NCI-H146 treated with DMSO at 0.1 percent for 48 hours (cell line): Measurements from ENCODE around the gene ADGRA1.
"Not testable (repeated sequence)": the region's sequence is repeated elsewhere in the genome, so short reads cannot be mapped to it uniquely, and the experiment has no call there.

ENCODE experiments used
- DNase-seq: peaks from one replicate; lab custom pipeline; 2025; ENCODE audit not compliant: unreplicated experiment; lab: John Stamatoyannopoulos, UW

The ADGRA1 gene

DNA sequence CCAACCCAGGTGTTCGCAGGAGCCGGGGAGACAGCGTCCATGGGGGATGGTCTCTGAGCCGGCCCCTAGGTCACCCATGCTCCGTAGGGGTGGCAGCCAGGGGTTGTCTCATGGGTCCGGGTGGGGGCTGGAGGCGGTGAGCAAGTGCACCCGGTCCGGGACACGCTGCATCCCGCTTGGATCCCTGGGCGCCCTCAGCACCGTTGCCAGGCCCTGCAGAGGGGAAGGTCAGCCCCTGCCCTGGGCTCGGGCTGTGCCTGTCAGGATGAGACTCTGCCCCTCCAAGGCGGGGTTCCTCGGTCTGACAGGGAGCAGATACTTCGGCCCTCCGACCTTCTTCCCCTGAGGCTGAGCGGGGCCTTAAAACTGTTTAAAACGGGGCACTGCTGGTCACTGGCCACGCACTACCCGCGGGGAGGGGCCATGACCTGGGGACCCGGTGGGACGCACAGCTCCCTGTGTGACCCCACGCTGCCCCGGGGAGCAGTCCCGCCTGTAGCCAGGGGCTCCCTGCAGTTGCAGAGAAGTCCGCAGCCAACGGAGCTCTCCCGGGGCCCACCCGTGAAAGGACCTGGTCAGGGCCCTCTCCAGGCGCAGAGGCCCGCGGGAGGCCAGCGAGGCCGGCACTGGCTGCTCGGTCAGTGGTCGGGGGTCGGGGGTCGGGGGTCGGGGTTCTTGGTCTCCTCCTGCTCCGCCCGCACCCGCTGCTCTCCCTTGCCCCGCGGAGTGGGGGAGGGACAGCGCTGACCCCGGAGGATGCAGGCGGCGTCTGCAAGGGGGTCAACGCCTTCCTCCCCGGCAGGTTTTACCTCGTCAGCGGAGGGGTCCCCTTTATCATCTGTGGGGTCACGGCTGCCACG is 38.9 kb downstream of the ADGRA1 start:
- no peak for DNase-seq

DNA sequence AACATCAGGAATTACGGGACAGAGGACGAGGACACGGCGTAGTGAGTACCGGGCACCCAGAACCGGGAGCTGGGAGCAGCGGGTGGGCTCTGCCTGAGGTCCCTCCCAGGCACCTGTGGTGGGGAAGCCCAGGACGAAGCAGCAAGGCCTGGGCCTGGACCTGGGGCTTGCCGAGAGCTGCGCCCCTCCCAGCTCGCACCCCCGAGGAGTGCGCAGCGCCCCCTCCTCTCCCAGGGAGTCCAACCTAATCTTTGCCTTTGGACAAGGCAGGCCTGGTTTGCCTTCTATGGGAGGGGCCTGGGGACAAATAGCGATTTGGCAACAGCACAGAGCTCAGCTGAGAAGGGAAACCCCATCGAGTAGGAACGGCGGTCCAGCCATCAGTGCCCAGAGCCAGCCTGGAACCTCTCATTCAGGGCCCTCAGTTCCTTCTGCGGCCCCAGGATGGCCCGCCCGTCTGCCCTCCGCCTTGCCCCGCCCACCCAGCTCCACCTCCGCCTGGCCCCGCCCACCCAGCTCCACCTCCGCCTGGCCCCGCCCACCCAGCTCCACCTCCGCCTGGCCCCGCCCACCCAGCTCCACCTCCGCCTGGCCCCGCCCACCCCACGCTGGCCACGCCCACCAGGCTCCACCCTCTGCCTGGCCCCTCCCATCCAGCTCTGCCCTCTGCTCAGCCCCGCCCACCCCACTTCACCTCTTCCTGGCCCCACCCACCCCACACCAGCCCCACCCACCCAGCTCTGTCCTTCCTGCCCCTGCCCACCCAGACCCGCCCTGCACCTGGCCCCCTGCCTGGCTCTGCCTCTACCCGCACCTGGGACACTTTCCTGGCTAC is 39.8 kb downstream of the ADGRA1 start:
- DNase-seq = no peak

DNA sequence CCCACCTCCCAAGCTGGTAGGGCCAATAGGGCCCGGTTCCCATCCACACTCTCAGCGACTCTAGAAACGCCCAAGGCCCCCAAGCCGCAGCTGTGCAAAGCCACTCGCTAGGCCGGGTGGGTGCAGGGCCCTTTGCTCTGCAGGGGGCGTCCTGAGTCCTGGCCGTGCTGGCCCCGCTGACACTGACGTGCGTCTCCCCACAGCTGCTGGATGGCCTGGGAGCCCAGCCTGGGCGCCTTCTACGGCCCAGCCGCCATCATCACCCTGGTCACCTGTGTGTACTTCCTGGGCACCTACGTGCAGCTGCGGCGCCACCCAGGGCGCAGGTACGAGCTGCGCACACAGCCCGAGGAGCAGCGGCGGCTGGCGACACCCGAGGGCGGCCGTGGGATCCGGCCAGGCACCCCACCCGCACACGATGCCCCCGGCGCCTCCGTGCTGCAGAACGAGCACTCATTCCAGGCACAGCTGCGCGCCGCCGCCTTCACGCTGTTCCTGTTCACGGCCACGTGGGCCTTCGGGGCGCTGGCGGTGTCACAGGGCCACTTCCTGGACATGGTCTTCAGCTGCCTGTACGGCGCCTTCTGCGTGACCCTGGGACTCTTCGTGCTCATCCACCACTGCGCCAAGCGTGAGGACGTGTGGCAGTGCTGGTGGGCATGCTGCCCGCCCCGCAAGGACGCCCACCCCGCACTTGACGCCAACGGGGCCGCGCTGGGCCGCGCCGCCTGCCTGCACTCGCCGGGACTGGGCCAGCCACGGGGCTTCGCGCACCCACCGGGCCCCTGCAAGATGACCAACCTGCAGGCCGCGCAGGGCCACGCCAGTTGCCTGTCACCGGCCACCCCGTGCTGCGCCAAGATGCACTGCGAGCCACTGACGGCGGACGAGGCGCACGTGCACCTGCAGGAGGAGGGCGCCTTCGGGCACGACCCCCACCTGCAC is 40.7 kb downstream of the ADGRA1 start:
- no peak for DNase-seq

DNA sequence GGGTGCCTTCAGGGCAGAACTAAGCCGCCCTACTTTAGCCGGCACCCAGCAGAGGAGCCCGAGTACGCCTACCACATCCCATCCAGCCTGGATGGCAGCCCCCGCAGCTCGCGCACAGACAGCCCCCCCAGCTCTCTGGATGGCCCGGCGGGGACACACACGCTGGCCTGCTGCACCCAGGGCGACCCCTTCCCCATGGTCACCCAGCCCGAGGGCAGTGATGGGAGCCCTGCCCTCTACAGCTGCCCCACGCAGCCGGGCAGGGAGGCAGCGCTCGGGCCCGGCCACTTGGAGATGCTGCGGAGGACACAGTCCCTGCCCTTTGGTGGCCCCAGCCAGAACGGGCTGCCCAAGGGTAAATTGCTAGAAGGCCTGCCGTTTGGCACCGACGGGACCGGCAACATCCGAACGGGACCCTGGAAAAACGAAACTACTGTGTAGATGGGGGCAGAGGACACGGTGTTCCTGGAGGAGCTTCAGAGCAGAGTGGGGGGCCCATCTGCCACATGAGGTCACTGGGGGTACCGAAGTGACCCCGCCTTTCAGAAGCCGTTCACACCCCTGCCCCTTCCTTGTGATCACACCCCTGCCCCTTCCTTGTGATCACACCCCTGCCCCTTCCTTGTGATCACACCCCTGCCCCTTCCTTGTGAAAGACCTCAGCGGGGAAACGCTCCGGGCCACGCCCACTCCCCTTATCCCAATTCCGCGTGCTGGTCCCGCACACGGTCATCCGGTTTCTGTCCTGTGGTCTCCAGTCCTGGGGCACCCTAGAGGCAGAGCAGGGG is 41.5 kb downstream of the ADGRA1 start:
- DNase-seq = no peak

DNA sequence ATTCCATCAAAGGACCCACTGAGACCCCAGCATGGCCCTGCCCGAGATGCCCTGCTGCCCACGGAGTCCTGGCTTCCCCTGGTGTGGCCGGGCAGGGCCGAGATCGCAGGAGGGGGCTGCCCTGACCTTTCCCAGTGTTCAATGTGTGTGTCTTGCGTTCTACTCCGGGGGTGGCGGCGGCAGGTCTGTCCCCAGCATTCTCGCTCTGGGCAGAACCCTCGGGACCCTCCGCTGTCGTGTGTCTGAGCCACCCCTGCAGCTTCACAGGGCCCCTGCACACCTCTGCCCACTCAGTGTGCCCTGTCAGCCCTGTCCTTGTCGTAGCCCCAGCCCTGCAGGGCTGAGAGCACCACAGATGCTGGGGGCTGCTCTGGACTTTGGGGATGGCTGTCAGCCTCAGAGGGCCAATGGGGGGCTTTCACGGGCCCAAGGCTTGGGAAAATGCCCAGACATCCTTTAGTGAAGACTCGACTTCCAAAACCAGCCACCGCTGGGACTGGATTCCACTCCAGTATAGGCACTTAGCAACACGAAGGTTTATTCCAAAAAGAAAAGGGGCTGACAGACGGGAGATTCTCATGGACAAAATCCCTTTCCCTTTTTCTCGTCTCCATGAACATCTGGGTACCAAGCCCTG is 42.3 kb downstream of the ADGRA1 start:
- no peak for DNase-seq

DNA sequence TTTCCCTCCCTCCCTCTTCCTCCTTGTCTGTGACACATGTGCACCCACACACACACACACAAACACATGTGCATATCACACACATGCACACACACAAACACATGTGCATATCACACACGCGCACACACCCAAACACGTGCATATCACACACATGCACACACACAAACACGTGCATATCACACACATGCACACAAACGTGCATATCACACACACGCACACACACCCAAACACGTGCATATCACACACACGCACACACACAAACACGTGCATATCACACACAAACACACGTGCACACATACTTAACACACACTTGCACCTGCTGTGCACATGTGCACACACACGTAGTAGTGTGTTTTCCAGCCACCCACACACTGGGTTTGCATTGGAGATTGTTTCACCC is 42.9 kb downstream of the ADGRA1 start:
- no peak for DNase-seq

DNA sequence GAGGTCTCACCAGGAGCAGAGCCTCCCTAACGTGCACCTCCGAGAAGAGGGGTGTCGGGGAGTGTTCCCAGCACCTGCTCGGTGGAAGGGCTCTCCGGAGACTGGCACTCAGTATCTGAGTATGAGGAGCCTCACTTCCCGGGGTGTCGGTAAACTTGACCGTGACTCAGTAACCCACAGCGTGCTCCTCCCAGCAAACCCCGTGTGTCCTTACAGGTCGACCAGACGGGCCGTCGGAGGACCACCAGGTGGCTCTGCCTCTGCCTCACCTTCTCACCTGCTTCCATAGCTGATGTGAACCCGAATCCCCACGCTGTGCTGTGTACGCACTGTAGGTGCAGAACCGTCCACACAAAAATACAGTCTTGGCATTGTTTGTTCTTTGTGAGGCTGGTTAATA is 43.3 kb downstream of the ADGRA1 start:
- no peak for DNase-seq

DNA sequence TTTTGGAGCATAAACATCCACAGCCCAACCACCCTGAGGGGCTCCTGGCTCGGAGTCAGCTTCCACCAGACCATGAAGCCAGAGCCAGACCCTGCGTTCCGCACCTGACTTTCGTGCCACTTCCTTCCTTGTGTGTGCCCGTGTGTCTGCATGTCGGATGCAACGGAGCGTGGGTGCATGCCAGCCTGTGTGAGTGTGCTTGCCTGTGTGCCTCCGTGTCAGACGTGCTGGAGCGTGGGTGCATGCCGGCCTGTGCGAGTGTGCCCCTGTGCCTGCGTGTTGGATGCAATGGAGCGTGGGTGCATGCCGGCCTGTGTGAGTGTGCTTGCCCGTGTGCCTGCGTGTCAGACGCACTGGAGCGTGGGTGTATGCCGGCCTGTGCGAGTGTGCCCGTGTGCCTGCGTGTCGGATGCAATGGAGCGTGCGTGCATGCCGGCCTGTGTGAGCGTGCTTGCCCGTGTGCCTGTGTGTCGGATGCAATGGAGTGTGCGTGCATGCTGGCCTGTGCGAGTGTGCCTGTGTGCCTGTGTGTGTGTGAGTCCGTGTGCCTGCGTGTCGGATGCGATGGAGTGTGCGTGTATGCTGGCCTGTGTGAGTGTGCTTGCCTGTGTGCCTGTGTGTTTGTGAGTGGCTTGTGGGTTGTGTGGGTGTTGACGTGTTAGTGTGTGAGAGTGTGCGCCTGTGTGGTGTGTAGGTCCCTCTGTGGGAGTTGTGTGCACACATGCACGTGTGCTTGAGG is 44.2 kb downstream of the ADGRA1 start:
- no peak for DNase-seq

DNA sequence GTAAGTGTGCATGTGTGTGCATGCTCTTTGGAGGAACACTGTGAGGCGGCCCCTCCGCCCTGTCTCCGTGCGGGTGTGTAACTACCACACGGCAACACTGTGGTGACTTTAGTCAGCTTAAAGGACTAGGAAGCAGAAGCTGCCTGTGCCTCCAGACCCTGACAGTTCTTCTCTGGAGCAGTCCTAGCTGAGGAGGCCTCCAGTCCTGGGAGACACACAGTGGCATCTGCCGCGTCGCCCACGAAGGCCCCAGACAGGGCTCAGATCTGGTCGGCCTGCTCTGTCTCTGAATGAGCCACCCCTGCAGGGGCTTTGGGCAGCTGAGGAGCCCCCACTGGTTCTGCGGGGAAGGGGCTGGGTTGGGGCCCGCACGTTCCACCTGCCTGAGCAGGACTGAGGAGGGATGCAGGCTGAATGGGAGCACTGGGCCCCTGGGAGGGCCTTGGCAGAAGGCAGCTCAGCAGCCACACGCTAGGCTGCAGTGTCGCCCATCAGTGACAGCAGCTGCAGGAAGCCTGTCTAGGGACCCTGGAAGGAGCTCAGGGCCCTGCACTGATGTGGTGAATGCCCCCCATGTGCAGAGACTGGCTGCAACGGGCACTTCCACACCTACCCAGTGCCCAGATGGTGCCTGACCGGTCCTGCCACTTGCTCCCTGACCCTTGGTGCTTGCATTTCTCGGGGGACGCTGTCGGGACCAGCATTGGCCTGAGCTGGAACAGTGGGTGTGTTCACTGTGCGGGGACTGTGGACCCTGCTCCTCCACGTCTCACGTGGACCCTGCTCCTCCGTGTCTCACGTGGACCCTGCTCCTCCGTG is 45.0 kb downstream of the ADGRA1 start:
- no peak for DNase-seq

DNA sequence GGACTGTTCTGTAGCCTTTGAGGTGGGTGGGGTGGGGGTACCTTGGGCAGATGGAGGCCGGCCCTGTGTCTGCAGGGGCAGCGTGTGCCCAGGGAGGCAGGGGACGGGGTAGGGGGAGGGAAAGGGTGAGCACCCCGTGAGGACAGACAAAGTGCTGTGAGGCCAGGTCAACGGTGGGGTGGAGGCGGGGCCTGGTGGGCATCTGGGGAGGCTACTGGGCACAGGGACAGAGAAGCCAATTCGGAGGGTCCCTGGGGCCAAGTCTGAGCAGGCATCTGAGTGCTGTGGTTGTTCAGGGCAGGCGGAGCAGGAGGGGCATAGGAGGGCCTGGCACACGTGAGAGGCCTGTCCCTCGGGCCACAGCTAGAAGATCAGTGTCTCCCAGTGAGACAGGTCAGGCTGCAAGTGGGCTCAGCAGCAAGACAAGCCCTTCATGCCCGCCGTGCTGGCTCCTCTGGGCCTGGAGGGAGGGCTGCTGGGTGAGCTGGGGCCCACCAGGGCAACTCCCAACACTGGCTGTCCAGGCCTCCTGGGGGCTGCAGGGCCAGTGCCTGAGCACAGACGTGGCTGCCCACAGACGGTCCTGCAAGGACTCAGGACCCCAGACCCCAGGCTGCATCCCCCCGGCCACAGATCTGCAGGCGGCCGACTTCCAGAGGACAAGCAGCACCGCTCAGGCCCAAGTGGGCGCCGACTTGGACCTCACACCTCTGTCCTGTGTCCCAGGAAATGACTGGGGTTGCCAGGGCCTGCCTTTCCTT is 45.9 kb downstream of the ADGRA1 start:
- no peak for DNase-seq

DNA sequence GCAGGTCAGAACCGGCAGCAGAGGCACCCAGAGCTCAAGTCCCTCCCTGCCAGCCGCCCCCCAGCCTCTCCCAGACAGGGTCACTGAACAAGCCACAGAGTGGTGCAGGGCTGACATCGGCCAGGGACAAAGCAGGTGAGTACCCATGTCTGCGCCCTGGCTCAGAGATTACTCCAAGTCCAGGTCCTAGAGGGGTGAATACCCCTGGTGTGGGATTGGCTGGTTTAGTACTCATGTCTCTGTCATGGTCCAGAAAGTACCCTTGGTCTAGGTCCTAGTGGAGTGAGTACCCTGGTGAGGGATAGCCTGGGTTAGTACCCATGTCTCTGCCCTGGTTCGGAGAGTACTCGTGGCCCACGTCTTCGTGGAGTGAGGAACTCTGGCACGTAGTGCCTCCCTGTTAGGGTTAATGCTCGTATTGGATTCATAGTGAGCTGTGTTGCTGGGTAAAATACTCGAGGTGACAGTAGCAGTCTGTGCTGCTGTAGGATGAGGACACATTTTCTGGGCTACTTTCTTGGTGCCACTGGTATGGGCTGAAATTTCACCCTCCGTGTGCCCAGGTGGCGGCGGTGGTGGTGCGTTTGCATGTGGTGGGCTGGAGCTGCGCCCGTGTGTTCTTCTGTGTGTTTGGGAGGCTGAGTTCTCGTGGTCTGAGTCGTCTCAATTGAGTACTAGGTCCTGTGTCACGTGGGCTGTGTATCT is 46.8 kb downstream of the ADGRA1 start:
- no peak for DNase-seq

DNA sequence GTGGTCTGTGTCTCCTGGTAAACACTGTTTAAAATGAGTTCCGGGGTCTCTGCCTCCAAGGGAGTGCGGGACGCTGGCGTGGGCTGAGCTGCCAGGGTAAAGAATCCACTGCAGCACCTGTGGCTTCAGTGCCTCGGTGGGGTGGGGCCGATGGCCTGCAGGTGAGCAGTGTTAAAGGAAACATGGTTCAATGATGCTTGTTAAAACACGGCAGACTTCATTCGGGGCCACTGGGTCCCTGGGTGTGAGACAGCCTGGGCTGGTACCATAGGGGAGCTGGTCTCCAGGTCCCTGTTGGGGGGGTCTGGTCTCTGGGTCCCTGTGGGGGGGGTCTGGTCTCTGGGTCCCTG is 47.4 kb downstream of the ADGRA1 start:
- no peak for DNase-seq

DNA sequence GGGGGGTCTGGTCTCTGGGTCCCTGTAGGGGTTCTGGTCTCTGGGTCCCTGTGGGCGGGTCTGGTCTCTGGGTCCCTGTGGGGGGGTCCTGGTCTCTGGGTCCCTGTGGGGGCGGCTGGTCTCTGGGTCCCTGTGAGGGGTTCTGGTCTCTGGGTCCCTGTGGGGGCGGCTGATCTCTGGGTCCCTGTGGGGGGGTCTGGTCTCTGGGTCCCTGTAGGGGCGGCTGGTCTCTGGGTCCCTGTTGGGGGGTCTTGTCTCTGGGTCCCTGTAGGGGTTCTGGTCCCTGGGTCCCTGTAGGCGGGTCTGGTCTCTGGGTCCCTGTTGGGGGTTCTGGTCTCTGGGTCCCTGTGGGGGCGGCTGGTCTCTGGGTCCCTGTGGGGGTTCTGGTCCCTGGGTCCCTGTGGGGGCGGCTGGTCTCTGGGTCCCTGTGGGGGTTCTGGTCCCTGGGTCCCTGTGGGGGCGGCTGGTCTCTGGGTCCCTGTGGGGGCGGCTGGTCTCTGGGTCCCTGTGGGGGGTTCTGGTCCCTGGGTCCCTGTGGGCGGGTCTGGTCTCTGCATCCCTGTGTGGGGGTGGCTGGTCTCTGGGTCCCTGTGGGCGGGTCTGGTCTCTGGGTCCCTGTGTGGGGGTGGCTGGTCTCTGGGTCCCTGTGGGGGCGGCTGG is 49.9 kb downstream of the ADGRA1 start:
- DNase-seq = not testable (repeated sequence)

DNA sequence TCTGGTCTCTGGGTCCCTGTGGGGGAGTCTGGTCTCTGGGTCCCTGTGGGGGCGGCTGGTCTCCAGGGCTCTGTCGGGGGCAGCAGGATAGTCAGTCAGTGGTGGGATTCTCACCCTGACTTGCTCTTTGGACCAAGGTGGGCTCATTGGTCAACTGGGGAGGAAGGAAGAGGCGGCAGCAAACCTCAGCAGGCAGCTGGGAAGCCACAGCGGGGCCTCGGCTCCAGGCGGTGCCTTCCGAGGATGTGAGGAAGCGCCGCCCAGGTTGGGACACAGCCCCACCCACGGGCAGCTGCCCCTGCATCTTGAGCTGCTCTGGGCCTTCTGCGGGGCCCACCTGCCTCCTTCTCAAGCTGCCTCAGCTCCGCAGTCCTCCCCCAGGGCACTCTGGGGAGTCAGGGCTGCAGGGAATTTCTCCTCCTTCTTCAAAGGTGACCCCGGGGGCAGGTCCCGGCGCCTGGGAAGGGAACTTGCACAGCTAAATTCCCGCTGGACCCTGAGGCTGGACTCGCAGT is 51.9 kb downstream of the ADGRA1 start:
- no peak for DNase-seq

DNA sequence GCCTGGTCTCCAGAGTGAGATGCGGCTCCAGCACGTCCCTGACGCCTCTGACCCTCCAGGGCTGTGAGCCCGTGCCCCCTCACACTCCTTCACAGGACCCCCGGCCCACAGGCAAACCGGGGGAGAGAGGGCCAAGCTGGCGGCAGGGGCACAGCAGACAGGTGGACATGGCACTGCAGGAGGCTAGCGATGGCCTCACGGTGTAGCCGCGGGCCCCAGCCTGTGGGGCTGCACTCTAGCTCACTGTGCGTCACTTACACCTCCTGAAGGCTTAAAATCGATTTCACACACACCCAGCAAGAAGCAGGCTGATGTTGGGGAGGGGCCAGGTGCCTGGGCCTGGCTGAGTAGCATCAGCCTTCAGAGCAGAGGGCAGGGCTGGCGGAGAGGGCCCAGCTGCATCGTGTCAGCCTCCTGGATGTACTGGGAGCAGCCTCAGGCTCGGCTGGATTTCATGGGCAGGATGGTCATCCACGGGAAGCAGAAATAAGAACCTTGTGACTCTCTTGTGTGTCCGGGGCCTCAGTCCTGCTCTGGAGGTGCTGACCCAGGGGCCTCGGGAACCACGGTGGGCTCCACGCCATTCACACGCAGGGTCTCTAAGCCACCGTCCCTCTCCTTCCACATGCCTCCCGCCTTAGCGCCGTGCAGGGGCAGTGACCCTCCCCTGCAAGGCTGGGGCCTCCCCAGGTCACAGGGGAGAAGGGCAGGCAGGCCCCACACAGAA is 52.9 kb downstream of the ADGRA1 start:
- no peak for DNase-seq
